Tibial nerve (tissue), 4 donors: Measurements from ENCODE around the gene ATP13A2. TPM values are rescaled to one million over a fixed set of nuclear protein-coding genes. Genes with fewer than 3 reads are reported as not detected.

ENCODE experiments used
- DNase-seq, 2 donors: peaks; one replicate each; pipeline ENCODE4 v3.0.0-alpha.2; 2019; ENCODE audit warnings: low spot score in 2 of 2
- H3K27ac ChIP-seq, 4 donors: fragments of 200-600 bp; sonication (generic) in 3 of 4; one replicate each; pipeline ENCODE4 v1.5.1; 2017 to 2019; ENCODE audit warnings: mild to moderate bottlenecking in 1 of 4
- H3K27me3 ChIP-seq, 2 donors: fragments of 200-600 bp; sonication (generic) in 1 of 2; one replicate each; pipeline versions ENCODE4 v1.5.1 to v1.6.0; 2017 to 2019
- H3K36me3 ChIP-seq, 3 donors: fragments of 200-600 bp; sonication (generic); one replicate each; pipeline ENCODE4 v1.5.1; 2018 to 2019
- H3K4me1 ChIP-seq, 4 donors: fragments of 200-600 bp; sonication (generic) in 3 of 4; one replicate each; pipeline ENCODE4 v1.5.1; 2017 to 2019
- H3K4me3 ChIP-seq, 4 donors: fragments of 200-600 bp; sonication (generic) in 3 of 4; one replicate each; pipeline ENCODE4 v1.5.1; 2017 to 2019; ENCODE audit warnings: mild to moderate bottlenecking in 1 of 4, moderate library complexity in 1 of 4
- H3K9me3 ChIP-seq, 4 donors: fragments of 200-600 bp; sonication (generic) in 3 of 4; one replicate each; pipeline ENCODE4 v1.5.1; 2017 to 2019
- CTCF ChIP-seq, 5 experiments: fragments of 200-600 bp in 3 of 5; fragments of 450-650 bp in 2 of 5; sonication (generic) in 3 of 5; IDR thresholded peaks; one replicate each; pipeline ENCODE4 v1.5.1; 2016 to 2019; ENCODE audit warnings: antibody characterized with exemption in 5 of 5, mild to moderate bottlenecking in 3 of 5, moderate library complexity in 2 of 5
- EP300 ChIP-seq, 2 donors: sonication (generic); formaldehyde crosslinking; IDR thresholded peaks; one replicate each; pipeline ENCODE4 v1.6.1; 2017; ENCODE audit warnings: antibody characterized with exemption in 2 of 2, mild to moderate bottlenecking in 1 of 2
- POLR2A ChIP-seq, 2 donors: fragments of 450-650 bp; IDR thresholded peaks; one replicate each; pipeline ENCODE4 v1.6.1; 2017; ENCODE audit warnings: antibody characterized with exemption in 2 of 2, mild to moderate bottlenecking in 2 of 2, moderate library complexity in 2 of 2
- WGBS, 2 donors: methylation state at CpG; one replicate each; pipeline ENCODE4 v1.1.5; 2018; 5-methylcytosine and 5-hydroxymethylcytosine counted together
- total RNA-seq, 4 donors: library from RNA; depleted of rRNA; stranded (reverse); fragments of >200 nt; gene quantifications; one replicate each; pipeline ENCODE4 v1.1.0, GENCODE V29; 2016

The ATP13A2 gene
- total RNA-seq, 4 donors from 2014 or later: 29.7 to 64.2 (median 42.1) TPM

DNA sequence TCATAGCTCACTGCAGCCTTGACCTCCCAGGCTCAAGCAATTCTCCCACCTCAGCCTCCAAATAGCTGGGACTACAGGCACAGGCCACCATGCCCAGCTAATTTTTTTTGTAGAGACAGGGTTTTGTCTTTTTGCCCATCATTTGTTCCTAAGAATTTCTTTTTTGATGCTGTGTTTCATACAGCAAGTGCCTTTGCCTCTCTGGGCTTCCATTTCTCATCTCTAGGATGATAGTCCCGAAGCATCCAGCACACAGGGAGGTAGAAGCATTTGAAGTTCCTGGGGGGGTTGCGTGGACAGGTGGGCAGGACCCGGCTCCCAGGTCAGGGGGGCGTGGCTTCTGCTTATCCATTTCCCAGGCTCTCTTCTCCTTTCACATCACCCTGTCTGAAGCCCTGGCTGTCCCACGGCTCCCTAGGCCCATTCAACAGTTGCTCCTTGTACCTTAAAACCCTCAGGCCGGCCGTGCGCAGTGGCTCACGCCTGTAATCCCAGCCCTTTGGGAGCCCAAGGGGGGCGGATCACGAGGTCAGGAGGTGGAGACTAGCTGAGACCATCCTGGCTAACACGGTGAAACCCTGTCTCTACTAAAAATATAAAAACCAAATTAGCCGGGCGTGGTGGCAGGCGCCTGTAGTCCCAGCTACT is 3.4 kb downstream of the ATP13A2 start:
- Histone ChIP-seq H3K9me3 (no peaks in the 10 kb centered on the region), H3K27me3 (no peaks in the 10 kb centered on the region), H3K27ac (no peak overlapping the region), H3K36me3 (peaks cover 0 to 27% (median 11%) of the 10 kb centered on the region in 3 donors), H3K4me1 (peaks cover 0 to 39% (median 15%) of the 10 kb centered on the region in 4 donors), H3K4me3 (no peak overlapping the region)
- no peak for TF ChIP-seq CTCF (IDR thresholded peaks at IDR 0.05)
- TF ChIP-seq EP300 (IDR thresholded peaks at IDR 0.05): no peak
- no peak for TF ChIP-seq POLR2A (IDR thresholded peaks at IDR 0.05)
- WGBS, 2 donors: 85 to 87% methylated on average over 15 of the region's 15 CpGs
- DNase-seq: no peak

GRCh38 chr1:17007121-17007520 is 4.6 kb downstream of the ATP13A2 start:
- WGBS, 2 donors: 79 to 82% methylated on average over 7 to 8 of the region's 8 CpGs
- no peak for DNase-seq
- peaks cover 0 to 27% (median 15%) of the 10 kb centered on the region in 4 donors for H3K4me1 ChIP-seq
- H3K9me3 ChIP-seq: no peaks in the 10 kb centered on the region
- H3K27me3 ChIP-seq: no peaks in the 10 kb centered on the region
- no peak overlapping the region for H3K27ac ChIP-seq
- TF ChIP-seq POLR2A (IDR thresholded peaks at IDR 0.05) (no peak), CTCF (IDR thresholded peaks at IDR 0.05) (no peak), EP300 (IDR thresholded peaks at IDR 0.05) (no peak)
- H3K36me3 ChIP-seq: peaks cover 0 to 39% (median 20%) of the 10 kb centered on the region in 3 donors
- no peak overlapping the region for H3K4me3 ChIP-seq

GRCh38 chr1:17005365-17005740 is 6.4 kb downstream of the ATP13A2 start:
- Histone ChIP-seq H3K27ac (no peak overlapping the region), H3K27me3 (no peaks in the 10 kb centered on the region), H3K36me3 (peaks cover 0 to 56% (median 26%) of the 10 kb centered on the region in 3 donors), H3K4me3 (no peak overlapping the region), H3K9me3 (no peaks in the 10 kb centered on the region), H3K4me1 (peaks cover 0 to 13% (median 7%) of the 10 kb centered on the region in 4 donors)
- TF ChIP-seq POLR2A (IDR thresholded peaks at IDR 0.05): no peak
- no peak for TF ChIP-seq EP300 (IDR thresholded peaks at IDR 0.05)
- TF ChIP-seq CTCF (IDR thresholded peaks at IDR 0.05): no peak
- DNase-seq: no peak
- WGBS, 2 donors: 92% methylated on average over 19 of the region's 19 CpGs

DNA sequence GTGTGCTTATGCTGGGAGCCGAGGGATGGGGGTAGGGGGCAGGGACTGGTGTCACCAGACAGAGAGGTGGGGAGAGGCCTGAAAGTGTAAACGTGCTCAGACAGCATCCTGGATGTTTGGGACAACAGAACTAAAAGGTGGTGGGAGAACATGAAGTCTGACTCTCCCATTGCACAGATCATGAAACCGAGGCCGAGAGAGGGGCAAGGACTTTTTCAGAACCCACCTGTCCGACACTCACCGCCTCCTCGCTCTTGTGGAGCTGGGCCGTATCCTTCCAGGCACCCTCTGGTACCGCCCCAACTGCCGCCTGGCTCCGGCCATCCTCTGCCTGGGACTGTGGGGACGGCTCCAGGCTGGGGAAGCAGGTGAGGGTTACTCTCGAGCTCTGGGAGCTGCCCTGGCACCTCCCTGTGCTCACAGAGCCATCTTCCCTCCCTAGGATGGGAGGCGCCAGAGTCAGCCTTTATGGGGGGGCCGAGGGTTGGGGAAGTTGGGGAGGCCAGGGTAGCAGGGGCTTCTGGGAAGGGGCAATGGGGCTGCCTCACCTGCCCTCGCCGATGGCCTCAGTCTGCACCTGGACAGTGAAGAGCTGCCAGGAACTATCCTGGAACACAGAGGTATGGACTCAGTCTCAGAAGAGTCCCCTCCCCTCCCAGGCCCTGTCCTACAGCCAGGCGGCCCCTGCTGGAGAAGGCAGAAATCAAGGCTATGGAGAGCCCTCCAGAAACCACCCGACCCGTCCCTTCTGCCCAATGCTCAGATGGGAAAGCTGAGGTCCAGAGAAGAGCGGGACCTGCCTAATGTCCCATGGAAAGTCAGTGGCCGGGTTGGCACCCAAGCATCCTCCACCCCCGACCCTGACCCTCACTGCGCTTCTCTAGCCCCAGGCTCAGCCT is 7.0 kb downstream of the ATP13A2 start:
- Histone ChIP-seq H3K36me3 (peaks cover 0 to 62% (median 26%) of the 10 kb centered on the region in 3 donors), H3K27me3 (no peaks in the 10 kb centered on the region), H3K9me3 (no peaks in the 10 kb centered on the region), H3K4me3 (no peak overlapping the region), H3K4me1 (peaks cover 0 to 7% (median under 1%) of the 10 kb centered on the region in 4 donors), H3K27ac (no peak overlapping the region)
- no peak for DNase-seq
- TF ChIP-seq POLR2A (IDR thresholded peaks at IDR 0.05): no peak
- no peak for TF ChIP-seq CTCF (IDR thresholded peaks at IDR 0.05)
- no peak for TF ChIP-seq EP300 (IDR thresholded peaks at IDR 0.05)
- 90 to 93% methylated on average over 21 to 23 of the region's 24 CpGs for WGBS, 2 donors

DNA sequence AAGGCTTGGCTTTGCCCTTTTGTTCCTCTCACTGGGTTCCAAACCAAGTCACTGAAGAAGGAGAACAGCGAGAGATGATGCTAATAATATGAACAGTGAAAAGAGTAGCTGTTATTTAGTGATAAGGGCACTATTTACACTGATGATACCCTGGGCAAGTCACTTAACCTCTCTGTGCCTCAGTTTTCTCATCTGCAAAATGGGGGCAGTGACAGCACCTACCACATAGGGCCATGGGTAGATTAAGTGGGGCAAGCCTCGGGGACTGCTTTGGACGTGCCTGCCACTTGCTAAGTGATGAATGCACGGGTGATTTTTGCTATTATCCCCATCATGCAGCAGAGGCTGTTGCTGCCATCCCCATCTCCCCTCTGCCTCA is 9.2 kb downstream of the ATP13A2 start:
- TF ChIP-seq EP300 (IDR thresholded peaks at IDR 0.05): no peak
- no peak for TF ChIP-seq POLR2A (IDR thresholded peaks at IDR 0.05)
- no peak for TF ChIP-seq CTCF (IDR thresholded peaks at IDR 0.05)
- Histone ChIP-seq H3K36me3 (peaks cover 5 to 84% (median 26%) of the 10 kb centered on the region in 3 donors), H3K4me1 (peaks cover 0 to 3% (median 0%) of the 10 kb centered on the region in 4 donors), H3K27me3 (no peaks in the 10 kb centered on the region), H3K4me3 (no peak overlapping the region), H3K27ac (no peak overlapping the region), H3K9me3 (no peaks in the 10 kb centered on the region)
- WGBS, 2 donors: 94 to 95% methylated on average over 4 of the region's 4 CpGs
- no peak for DNase-seq
